NCI-H446 treated with DMSO at 0.1 percent for 48 hours (cell line): ENCODE results near the gene TSC22D4.

Experiments used
- DNase-seq: peaks from one replicate; lab custom pipeline; 2025; lab: John Stamatoyannopoulos, UW

The TSC22D4 gene

DNA sequence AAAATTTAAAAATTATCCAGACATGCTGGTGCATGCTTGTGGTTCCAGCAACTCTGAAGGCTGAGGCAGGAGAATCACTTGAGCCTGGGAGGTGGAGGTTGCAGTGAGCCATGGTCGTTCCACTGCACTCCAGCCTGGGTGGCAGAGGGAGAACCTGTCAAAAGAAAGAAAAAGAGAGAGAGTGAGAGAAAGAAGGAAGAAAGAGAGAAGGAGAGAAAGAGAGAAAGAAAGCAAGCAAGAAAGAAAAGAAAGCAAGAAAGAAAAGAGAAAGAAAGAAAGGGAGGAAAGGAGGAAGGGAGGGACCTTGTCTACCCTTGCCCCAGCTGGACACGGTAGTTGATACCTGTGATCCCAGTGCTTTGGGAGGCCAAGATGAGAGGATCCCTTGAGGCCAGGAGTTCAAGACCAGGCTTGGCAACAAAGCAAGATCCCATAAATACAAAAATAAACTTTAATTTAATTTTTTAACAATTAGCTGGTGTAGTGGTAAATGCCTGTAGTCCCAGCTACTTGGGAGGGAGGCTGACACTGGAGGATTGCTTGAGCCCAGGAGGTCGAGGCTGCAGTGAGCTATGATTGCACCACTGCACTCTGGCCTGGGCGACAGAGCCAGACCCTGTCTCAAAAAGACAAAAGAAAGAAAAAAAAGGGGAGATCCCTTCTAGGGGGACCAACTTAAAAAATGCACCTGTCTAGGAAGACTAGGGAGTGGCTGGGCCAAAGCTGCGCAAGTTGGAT, 13.9 kb upstream of the TSC22D4 start:
- DNase-seq: no peak

DNA sequence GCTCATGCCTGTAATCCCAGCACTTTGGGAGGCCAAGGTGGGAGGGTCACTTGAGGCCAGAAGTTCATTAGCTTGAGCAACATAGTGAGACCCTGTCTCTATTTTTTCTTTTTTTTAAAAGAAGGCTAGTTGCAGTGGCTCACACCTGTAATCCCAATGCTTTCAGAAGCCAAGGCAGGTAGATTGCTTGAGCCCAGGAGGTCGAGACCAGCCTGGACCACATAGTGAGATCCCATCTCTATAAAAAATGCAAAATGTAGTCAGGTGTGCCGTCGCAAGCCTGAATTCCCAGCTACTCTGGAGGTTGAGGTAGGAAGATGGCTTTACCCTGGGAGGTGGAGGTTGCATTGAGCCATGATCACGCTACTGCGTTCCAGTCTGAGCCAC, 12.2 kb upstream of the TSC22D4 start:
- DNase-seq: no peak

DNA sequence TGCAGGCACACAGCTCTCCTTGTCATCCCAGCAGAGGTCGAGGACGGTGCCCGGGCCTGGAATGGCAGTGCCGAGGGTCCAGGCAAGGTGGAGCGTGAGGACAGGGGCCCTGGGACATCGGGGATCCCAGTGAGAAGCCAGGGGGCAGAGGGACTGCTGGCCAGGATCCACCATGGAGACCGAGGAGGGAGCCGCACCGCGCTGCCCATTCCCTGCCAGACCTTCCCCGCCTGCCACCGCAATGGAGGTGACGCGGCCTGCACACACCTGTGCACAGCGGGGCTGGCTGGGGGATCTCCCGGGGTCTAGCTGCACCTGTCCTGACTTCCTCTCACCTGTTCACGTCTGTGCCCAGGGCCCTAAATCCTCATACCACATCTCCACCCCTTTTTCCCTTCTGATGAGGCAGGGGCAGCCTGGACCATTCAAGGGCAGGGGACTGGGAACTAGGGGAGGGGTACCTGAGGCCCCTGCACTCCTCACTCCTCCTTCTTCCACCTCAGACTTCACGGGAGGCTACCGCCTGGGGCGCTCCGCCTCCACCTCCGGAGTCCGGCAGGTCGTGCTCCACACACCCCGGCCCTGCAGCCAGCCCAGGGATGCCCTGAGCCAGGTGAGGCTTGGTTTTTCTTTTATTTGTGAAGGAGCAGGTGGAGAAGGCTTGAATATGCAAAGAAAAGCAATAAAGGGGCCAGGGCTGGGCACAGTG, 11.6 kb upstream of the TSC22D4 start:
- no peak for DNase-seq

DNA sequence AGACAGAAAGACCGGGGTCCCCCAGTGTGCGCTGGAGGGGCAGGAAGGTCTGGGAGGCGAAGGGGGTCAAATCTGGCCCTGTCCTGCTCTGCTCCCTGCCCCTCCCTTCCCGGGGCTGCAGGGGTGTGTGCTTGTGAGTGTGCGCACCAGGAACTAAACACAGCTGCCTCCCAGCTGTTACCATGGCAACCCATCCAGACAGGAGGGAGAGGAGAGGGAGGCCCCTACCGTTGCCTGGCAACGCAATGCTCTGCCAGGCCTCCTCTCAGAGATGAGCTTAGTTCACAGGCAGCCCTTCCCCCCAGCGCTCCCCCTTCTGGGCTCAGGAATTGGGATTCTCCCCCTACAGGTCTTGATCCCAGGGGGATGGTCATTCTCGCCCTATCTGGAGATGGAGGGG, 10.8 kb upstream of the TSC22D4 start:
- DNase-seq: peak; percentile 69

DNA sequence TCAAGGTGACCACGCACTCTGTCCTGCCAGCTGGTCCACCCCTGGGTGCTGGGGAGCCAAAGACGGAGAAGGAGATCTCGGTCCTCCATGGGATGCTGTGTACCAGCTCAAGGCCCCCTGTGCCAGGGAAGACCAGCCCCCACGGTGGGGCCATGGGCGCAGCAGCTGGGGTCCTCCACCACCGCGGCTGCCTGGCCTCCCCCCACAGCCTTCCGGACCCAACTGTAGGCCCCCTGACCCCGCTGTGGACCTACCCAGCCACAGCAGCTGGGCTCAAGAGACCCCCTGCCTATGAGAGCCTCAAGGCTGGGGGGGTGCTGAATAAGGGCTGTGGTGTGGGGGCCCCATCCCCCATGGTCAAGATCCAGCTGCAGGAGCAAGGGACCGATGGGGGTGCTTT, 10.1 kb upstream of the TSC22D4 start:
- no peak for DNase-seq

DNA sequence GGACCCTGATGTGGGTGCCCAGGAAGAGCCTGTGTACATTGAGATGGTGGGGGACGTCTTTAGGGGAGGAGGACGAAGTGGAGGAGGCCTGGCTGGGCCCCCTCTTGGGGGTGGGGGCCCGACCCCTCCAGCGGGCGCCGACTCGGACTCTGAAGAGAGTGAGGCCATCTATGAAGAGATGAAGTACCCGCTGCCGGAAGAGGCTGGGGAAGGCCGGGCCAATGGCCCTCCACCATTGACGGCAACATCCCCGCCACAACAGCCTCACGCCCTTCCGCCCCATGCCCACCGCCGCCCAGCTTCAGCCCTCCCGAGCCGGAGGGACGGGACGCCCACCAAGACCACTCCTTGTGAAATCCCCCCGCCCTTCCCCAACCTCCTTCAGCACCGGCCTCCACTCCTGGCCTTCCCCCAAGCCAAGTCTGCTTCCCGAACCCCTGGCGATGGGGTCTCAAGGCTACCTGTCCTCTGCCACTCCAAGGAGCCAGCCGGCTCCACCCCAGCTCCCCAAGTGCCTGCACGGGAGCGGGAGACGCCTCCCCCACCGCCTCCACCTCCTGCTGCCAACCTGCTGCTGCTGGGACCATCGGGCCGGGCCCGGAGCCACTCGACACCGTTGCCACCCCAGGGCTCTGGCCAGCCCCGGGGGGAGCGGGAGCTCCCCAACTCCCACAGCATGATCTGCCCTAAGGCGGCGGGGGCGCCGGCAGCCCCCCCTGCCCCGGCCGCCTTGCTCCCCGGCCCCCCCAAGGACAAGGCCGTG, 9.5 kb upstream of the TSC22D4 start:
- DNase-seq: no peak

DNA sequence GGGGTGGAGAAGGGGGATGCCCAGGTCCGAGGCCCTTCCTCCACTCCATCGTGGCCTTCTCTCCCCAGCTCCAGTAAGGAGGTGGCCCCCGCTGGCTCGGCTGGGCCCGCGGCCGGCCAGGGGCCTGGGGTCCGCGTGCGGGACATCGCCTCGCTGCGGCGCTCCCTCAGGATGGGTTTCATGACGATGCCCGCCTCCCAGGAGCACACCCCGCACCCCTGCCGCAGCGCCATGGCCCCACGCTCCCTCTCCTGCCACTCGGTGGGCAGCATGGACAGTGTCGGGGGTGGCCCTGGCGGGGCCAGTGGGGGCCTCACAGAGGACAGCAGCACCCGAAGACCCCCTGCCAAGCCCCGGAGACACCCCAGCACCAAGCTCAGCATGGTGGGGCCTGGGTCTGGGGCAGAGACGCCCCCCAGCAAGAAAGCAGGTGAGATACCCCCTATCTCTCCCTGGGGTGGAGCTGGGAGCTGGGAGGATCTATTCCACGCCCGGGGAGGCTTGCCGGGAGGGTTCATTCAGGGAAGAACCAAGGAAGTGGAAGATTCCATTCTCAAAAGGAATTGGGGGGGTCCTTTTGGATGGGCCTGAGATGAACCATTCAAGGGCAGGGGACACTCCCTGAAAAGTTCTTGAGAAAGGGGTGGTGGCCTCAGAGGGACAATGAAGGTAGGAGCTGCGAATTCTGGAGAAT, 7.9 kb upstream of the TSC22D4 start:
- no peak for DNase-seq

DNA sequence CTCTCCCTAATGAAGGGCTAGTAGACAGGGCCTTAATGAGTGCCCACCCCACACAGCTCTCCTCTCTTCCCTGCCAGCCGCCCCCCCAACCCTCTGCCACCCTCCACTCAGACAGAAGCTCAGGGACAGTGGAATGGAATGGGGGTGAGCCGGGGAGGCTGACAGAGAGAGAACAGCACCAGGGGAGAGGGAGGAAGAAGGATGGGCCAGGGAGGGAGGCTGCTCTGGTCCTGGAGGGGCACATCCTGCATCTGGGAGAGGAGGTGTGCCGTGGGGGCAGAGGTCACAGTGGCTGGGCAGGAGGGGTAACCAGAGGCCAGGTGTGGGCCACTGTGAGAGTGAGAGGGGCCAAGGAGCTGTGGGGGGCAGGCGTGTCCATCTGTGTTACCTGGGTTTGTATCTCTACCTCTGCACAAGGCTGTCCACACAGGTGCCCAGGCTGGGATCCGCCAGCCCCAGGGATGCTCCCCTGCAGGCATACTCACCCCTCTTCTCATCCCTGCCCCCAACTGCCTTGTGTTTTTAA, 7.2 kb upstream of the TSC22D4 start:
- no peak for DNase-seq

DNA sequence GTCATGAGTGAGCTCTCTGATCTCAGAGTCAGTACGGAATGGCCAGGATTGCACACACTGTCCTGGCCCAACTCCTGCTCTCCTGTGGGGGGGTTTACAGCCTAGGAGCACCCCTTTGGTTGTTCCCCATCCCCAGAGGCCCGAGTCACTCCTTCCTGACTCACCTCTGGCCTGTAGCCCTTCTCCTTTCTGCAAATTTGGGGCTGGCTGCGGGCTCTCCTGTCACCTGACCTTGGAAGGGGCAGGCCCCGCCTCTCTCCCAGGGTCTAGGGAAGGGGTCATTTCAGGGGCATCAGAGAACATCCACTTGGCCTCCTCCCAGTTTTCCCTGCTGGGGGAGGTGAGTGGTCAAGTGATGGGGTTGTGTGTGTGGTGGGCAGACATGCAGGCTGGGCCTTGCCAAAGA, 6.5 kb upstream of the TSC22D4 start:
- no peak for DNase-seq

DNA sequence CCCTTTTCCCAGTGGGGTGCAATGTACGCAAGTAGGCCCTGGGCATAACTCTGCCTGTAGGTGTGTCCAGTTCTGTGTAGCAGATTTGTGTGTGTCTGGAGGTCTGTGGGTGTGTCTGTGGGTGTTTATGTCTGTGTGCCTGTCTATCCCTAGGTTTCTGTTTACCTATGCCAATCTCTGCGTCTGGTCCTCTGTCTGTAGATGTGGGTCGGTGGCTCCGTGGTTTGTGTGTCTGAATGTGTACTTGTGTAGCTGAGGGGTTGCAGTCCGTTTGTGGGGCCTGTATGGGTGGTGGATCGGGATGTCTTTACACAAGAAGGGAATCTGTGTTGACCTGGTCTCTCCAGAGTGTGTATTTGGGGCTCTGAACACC, 5.6 kb upstream of the TSC22D4 start:
- DNase-seq: no peak

DNA sequence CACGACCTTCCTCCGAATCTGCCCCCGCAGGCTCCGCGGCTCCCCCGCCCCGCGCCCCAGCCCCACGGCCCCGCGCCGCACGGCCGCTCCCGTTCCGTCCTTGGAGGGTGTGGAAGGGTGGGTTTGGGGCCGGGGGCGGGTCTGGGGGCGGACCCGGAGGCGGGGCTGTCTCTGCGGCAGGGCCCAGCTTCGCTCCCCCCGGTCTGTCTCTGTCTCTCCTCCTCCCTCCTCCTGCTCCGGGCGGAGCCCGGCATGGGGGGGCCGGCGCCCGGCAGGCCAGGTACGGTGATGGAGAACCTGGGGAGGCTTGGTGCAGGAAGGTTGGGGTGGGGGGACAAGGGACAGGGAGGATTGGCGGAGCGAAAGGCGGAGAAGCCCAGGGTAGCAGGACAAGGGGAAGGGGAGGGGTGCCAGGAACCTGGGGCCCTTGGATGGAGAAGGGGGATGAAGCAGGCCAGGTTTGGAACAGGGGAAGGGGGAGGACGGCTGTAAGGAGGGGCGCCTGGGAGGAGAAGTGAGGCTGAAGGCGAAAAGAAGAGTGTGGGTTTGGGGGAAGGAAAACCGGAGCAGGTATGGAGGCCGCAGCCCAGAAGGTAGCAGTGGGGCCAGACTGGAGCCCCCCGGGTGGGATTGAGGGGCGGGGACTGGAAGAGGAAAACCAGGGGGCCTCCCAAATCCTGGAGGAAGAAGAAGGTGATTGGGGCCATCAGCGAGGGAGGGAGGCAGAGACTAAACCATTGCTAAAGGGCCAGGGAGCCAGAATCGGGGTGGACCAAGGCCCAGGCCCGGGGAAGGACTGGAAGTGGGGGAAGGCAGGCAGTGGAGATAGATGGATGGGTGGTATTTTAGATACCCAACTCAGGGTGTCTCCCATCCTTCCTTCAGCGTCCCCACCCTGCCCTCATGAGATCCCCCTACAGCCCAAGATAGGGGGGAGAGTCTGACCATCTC, 5.0 kb upstream of the TSC22D4 start, which contains the start of gene NYAP1:
Gene NYAP1 (plus strand): TSS at position 206 of the 951 bp plus-strand sequence. CDS start 1,385 bp downstream, outside the sequence.
- DNase-seq: no peak

DNA sequence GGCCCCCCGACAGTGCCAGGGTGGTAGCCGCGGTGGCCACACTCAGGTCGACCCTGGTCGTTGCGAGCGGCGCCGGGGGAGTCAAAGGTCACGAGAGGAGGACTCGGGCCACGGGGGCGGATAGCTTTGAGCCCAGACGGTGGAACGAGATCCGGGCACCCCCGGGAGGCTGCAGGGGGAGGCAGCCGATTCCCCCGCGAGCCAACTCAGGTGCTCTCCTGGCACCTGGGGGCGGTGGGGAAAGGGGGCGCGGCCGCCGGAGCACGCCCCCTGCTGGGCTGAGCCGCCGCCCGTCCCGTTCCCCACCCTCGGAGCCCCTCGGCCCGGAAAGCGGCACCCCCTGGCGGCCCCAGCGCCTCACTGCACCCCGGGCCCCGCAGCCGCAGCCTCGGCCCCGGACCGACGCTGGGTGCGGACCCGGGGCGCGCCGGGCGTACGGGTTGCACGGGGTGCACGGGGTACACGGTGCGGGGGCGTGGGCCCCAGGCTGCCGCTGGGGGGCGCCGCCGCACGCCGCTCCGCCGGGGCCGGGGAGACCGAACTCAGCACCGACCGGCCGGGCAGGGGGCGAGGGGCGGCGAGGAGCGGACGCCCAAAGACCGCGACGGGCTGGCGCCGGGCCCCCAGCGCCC, 4.2 kb upstream of the TSC22D4 start:
- DNase-seq: no peak

DNA sequence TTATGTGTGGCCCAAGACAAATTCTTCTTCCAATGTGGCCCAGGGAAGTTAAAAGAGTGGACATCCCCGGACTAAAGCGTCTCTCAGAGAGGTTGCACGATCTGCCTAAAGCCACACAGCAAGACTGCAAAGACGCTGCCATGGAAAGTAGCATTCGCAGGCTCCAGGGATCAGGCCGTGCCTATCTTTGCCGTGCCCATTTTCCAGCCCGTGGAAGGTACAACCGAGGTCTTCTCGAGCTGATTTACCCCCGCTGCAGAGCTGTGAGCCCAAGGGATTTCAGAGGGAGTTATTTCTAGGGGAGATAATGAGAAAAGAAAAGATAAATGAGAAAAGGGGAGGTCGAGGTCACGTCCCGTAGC, 3.7 kb upstream of the TSC22D4 start:
- no peak for DNase-seq

DNA sequence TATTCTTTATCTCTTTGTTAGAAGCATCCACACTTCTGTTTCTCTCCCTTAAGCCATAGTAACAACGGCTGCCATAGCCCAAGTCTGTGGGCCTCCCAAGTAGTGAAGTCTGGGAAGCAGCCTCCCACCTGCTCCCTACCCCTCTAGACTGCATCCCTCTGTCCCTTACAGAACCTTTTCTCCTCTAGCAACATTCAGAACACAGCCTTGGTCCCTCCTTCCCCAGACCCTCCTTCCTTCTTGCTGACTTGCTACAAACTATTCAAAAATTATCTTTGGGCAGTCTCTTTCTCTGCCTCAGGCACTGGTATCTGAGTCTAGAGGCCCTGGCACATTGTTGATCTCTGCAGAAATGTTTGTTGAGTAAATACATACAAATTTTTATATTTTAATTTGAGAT, 2.5 kb upstream of the TSC22D4 start:
- DNase-seq: no peak

DNA sequence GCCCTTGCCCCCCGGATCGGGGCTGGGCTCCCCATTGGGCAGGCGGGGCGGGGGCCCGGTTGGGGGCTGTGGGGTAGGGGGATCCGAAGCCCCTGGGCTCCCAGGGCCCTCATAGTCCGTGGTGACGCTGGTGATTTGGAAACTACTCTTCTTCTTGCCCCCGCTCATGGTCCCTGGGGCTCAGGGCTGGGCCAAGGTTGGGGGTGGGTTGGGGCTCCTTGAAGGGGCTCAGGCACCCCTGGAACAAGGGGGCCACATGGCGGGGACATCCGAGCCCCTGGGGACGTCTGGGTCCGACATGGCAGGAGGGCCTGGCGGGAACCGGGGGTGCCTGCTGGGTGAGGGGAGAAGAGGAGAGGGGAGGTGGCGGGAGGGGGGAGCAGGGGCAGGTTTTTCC, 1.1 kb downstream of the TSC22D4 start:
- DNase-seq: no peak

DNA sequence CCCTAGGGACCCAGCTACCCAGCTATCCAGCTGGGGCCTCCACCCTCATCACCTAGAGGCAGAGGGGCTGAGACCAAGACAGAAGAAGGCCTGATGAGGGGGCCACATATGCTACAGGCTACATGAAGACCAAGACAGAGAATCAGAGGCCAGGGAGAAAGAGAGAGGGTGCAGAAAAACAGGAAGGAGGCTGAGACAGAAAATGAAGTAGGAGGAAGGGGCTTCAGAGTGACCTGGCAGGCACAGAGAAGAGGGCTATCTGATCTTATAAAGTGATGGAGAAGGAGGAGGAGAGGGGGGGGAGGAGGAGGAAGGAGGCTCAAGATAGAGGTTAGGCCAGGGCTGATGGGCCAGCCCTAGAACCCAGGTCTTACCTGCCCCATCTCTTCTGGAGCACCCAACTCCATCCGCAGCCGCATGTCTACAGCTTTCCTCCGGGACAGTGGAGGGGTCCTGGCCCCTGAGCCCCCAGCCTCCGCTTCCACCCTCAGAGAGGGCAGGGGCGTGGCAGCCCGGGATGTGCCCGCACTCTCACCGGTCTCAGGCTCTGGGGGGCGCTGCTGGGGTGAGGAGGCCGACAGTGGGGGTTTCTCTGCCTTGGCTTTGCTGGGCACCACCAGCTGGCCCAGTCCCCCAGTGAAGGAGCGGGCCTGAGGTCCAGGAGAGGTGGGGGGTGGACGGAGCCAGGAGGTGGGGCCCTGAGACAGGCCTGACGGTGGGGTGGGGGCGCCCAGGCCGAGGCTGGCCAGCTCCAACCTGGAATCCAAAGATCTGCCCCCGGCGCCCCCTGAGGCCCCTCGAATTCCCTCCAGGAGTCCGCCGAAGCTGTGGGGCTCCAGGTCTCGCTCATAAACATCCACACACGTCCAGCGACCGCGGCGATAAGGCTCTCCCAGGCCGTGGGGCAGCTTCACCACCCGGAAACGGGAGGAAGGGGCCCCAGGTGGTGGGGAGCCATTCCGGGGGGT, 1.8 kb downstream of the TSC22D4 start:
- DNase-seq: no peak

DNA sequence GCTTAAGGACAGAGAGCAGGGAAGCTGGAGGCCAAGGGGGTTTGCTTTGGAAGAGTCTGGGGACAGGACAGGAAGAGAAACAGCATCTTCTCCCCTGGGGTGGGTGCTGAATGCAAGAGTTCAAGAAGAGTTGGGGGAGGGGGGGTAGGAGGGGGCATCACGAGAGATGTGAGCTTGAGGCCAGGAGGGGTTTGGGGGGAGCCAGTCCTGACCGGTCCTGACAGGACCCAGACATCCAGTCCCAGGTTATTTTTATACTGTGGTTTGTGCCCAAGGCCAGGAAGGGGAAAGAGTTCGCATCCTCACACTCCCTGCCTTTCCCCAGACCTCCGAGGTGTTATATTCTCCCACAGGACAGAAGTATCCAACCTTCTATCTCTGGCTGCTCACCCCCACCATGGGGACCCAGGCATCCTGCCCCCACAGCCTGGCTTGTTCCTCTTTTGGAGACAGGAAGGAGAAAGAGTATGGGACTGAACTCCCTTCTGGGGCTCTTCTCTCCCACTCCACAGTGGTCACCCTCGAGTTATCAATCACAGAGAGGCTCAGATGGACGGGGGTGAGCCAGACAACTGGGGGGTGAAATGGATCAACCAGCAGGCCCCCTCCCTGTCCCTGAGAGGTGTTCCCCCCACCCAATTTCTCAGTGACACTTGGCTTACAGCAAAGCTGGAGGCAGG, 2.8 kb downstream of the TSC22D4 start:
- DNase-seq: no peak

DNA sequence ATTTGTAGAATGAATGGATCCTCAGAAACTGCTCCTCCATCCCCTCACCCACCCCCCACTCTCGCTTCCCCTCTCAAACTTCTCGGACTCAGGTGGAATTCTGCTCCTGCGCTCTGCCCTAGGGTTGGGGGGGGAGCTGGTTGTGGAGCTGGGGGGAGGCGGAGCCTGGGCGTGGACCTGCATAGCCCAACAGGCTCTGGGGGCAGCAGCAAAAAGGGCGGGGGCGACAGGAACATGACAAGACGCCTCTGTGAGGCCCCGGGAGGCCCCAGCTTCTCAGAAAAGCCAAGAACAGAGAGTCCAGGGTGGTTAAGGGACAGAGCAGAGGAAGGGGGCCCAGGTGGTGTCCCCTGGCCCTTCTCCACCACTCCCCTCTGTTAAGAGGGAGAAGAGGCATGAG, 3.5 kb downstream of the TSC22D4 start:
- DNase-seq: no peak
